Omental fat pad (tissue), 4 donors: ENCODE data around the gene STK35. TPM values are rescaled to one million over a fixed set of nuclear protein-coding genes. Genes with fewer than 3 reads are reported as not detected.

Experiments used
- ATAC-seq: fragments of 150-250 bp; one replicate; pipeline ENCODE4 v1.9.1; 2016; ENCODE audit warnings: mild to moderate bottlenecking, moderate library complexity; ENCODE audit not compliant: low FRiP score
- DNase-seq: peaks from one replicate; pipeline ENCODE4 v3.0.0-alpha.2; 2019; ENCODE audit warnings: low spot score
- total RNA-seq, 4 donors: library from RNA; depleted of rRNA; stranded (reverse); fragments of >200 nt; gene quantifications; one replicate each; pipeline ENCODE4 v1.1.0, GENCODE V29; 2016
- TF ChIP-seq, protein P1 (sequence below), 3 donors: fragments of 450-650 bp; IDR thresholded peaks; one replicate each; pipeline ENCODE4 v1.5.1; 2016 to 2017; ENCODE audit warnings: antibody characterized with exemption in 3 of 3, mild to moderate bottlenecking in 3 of 3, moderate library complexity in 2 of 3

The STK35 gene
- total RNA-seq, 4 donors from 2014 or later, result 21.6 to 30.0 (median 24.7) TPM

DNA sequence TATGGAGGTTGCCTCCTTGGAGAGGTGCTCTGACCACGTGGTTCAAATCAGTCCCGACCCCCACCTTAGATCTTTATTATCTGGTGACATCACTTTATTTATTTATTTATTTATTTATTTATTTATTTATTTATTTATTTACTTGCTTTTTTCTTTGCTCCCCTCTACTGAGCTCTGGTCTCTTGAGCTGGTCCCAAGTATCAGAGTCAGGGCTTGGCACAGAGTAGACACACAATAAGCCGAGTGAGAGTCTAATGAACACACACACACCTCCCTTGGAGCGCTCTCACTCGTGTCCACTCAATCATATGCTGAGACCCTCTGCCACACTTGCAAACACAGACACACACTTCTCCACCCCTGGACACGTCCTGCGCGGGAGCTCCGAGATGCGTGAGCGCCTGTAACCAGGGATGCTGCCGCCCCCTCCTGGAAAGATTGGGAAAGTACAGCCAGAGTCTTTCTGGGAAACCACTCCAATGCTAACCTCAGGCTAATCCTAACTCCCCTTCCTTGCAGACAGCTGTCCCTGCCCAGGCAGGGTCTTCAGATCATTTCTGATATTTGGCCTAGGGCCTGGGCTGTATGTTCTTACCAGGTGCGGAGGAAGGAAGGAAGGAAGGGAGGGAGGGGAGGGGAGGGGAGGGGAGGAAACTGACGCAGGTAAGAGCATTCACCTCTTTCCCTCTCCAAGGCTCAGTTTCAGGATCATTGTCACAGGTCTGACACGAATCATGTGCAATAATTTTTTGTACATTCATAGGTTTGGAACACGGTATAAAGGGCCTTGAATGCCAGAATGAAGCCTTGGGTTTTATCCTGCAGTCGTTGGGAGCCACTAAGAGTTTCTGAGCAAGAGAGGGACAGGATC lies 70.9 kb downstream of the STK35 start:
- peak; percentile 73 for ATAC-seq
- peak; percentile 75 for DNase-seq
- TF ChIP-seq, protein P1, sequence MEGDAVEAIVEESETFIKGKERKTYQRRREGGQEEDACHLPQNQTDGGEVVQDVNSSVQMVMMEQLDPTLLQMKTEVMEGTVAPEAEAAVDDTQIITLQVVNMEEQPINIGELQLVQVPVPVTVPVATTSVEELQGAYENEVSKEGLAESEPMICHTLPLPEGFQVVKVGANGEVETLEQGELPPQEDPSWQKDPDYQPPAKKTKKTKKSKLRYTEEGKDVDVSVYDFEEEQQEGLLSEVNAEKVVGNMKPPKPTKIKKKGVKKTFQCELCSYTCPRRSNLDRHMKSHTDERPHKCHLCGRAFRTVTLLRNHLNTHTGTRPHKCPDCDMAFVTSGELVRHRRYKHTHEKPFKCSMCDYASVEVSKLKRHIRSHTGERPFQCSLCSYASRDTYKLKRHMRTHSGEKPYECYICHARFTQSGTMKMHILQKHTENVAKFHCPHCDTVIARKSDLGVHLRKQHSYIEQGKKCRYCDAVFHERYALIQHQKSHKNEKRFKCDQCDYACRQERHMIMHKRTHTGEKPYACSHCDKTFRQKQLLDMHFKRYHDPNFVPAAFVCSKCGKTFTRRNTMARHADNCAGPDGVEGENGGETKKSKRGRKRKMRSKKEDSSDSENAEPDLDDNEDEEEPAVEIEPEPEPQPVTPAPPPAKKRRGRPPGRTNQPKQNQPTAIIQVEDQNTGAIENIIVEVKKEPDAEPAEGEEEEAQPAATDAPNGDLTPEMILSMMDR (IDR thresholded peaks at IDR 0.05), result peak in 2 of 3 donors; percentile 8 to 50

DNA sequence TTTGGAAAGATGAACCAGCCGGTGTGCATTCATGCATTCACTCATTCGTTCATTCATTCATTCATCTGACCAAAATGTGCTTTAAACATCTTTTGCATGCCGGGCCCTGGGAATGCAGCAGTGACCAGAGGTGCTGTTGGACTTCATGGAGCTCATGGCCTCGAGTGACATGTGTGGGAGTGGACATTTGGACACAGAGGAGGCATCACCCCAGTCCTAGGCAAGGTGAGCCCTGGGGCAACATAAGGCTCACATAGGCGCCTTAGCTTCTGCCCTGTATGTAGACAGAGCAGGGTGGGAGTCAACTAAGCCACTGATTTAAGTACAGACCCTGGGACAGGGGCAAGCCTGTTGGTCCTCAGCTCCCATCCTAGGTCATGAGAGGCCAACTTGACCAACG lies 71.6 kb downstream of the STK35 start:
- DNase-seq, result no peak
- ATAC-seq, result no peak

GRCh38 chr20:2174067-2174466 lies 72.4 kb downstream of the STK35 start:
- TF ChIP-seq, protein P1 (IDR thresholded peaks at IDR 0.05), result no peak
- no peak for DNase-seq
- ATAC-seq, result no peak

More for the DNA sequence above, 71.6 kb downstream of the STK35 start:
- TF ChIP-seq, protein P1 (IDR thresholded peaks at IDR 0.05), result no peak

DNA sequence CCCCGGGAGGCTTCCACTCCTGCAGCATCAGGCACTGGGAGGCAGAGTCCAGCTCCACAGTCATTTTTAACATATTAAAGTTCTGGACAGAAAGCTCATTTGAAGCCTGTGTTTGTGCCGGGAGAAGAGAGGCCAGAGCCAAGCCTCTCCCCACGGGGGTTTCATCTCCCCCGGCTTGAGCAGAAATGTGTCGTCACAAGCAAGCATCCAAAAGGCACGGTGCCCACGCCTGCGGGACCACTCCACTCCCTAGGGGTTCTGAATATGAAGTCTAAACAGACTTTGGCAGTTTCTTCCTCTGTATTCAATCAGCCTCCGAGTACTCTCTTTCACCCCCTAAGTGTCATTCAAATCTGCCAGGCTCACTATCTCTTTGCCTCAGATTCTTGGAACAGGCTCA lies 75.3 kb downstream of the STK35 start:
- ATAC-seq (no peak), DNase-seq (no peak)
- TF ChIP-seq, protein P1 (IDR thresholded peaks at IDR 0.05), result no peak

- TF ChIP-seq, protein P1 (IDR thresholded peaks at IDR 0.05), result no peak
- DNase-seq, result no peak
These were observed 76.9 kb downstream of the STK35 start for GRCh38 chr20:2178318-2179232.

DNA sequence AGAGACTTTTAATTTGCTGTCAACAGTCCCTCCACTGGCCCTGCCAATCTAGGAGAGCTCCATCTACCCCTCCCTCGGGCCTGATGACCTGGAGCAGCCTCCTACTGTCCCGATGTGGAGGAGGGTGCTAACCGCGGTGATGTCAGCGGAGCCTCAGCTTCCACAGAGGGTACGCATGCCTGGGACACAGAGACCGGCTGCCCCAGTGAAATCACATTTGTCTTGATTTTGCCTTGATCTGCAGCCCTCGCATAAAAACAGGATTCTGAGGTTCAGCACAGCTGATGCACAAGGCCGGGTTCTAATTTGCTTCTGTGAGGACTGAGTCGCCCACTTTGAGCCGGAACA lies 77.6 kb downstream of the STK35 start:
- ATAC-seq (no peak), DNase-seq (no peak)
- TF ChIP-seq, protein P1 (IDR thresholded peaks at IDR 0.05), result no peak

More at GRCh38 chr20:2178318-2179232, 76.9 kb downstream of the STK35 start:
- no peak for ATAC-seq
